ENCODE results near the gene MTMR6. TPM values are rescaled to one million over a fixed set of nuclear protein-coding genes. Genes with fewer than 3 reads are reported as not detected.

MTMR6 gene
- total and polyA plus RNA-seq, 4 donors = 5.5 to 23.4 (median 17.8) TPM

DNA sequence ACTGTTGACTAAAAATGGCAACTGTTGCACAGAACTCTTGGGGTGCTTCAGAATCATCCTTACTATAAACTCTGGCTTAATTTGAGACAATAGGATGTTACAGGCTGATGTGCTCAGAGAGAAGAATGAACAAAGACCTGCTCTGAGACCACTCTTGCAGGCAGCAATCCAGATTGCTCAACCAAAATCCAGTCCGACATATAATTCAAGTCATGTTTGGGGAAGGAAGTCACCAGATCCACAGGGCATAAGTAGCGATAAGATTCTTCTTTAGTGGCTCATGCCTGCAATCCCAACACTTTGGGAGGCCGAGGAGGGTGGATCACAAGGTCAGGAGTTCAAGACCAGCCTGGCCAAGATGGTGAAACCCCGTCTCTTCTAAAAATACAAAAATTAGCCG lies 20.6 kb downstream of the MTMR6 start:
- no peak for ATAC-seq (ENCODE audit: insufficient read depth, low FRiP score)
- WGBS, 2 donors = 56 to 87% methylated on average over 4 to 5 of the region's 5 CpGs
- no peak overlapping the region for H3K27ac ChIP-seq (ENCODE audit: low read depth in 1 of 2, low read length in 1 of 2)

DNA sequence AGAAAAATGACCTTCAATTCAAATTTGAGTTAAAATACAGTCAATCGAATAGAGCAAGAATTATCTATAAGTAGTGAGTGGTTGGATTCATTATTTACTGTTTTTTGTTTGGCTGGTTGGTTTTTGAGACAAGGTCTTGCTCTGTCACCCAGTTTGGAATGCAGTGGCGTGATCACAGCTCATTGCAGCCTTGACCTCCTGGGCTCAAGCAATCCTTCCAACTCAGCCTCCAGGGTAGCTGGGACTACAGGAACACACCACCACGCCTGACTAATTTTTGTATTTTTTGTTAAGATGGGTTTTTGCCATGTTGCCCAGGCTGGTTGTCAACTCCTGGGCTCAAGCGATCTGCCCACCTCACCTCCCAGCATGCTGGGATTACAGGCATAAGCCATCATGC lies 25.0 kb downstream of the MTMR6 start:
- ATAC-seq (ENCODE audit: insufficient read depth, low FRiP score) (no peak), DNase-seq (no peak)
- Histone ChIP-seq H3K27ac (ENCODE audit: low read depth in 1 of 2, low read length in 1 of 2) (no peak overlapping the region), H3K4me3 (no peak overlapping the region), H3K36me3 (ENCODE audit: control insufficient read depth in 4 of 4, insufficient read depth in 4 of 4, low read length in 4 of 4) (peaks cover 6 to 26% (median 20%) of the 10 kb centered on the region in 4 donors), H3K9me3 (ENCODE audit: control insufficient read depth in 4 of 4, insufficient read depth in 3 of 4, low read length in 3 of 4) (no peaks in the 10 kb centered on the region), H3K9ac (ENCODE audit: insufficient read depth in 1 of 2, low read length in 2 of 2) (no peak overlapping the region), H3K27me3 (ENCODE audit: control insufficient read depth in 3 of 3, insufficient read depth in 3 of 3, low read length in 2 of 3) (no peaks in the 10 kb centered on the region), H3K4me1 (ENCODE audit: control insufficient read depth in 5 of 5, insufficient read depth in 5 of 5, low read length in 5 of 5) (no peaks in the 10 kb centered on the region)
- TF ChIP-seq, protein P1, sequence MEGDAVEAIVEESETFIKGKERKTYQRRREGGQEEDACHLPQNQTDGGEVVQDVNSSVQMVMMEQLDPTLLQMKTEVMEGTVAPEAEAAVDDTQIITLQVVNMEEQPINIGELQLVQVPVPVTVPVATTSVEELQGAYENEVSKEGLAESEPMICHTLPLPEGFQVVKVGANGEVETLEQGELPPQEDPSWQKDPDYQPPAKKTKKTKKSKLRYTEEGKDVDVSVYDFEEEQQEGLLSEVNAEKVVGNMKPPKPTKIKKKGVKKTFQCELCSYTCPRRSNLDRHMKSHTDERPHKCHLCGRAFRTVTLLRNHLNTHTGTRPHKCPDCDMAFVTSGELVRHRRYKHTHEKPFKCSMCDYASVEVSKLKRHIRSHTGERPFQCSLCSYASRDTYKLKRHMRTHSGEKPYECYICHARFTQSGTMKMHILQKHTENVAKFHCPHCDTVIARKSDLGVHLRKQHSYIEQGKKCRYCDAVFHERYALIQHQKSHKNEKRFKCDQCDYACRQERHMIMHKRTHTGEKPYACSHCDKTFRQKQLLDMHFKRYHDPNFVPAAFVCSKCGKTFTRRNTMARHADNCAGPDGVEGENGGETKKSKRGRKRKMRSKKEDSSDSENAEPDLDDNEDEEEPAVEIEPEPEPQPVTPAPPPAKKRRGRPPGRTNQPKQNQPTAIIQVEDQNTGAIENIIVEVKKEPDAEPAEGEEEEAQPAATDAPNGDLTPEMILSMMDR (IDR thresholded peaks at IDR 0.05; ENCODE audit: control extremely low read depth, extremely low read depth) = no peak
- WGBS, 2 donors = 93 to 98% methylated on average over 4 of the region's 4 CpGs

More for the DNA sequence above, 20.6 kb downstream of the MTMR6 start:
- no peaks in the 10 kb centered on the region for H3K27me3 ChIP-seq (ENCODE audit: control insufficient read depth in 3 of 3, insufficient read depth in 3 of 3, low read length in 2 of 3)
- no peak overlapping the region for H3K9ac ChIP-seq (ENCODE audit: insufficient read depth in 1 of 2, low read length in 2 of 2)
- no peak for DNase-seq
- peaks cover 0 to 2% (median 0%) of the 10 kb centered on the region in 5 donors for H3K4me1 ChIP-seq (ENCODE audit: control insufficient read depth in 5 of 5, insufficient read depth in 5 of 5, low read length in 5 of 5)
- H3K4me3 ChIP-seq = no peak overlapping the region
- TF ChIP-seq, protein P1 (IDR thresholded peaks at IDR 0.05; ENCODE audit: control extremely low read depth, extremely low read depth) = no peak
- no peaks in the 10 kb centered on the region for H3K9me3 ChIP-seq (ENCODE audit: control insufficient read depth in 4 of 4, insufficient read depth in 3 of 4, low read length in 3 of 4)
- H3K36me3 ChIP-seq (ENCODE audit: control insufficient read depth in 4 of 4, insufficient read depth in 4 of 4, low read length in 4 of 4) = peaks cover 6 to 26% (median 19%) of the 10 kb centered on the region in 4 donors

DNA sequence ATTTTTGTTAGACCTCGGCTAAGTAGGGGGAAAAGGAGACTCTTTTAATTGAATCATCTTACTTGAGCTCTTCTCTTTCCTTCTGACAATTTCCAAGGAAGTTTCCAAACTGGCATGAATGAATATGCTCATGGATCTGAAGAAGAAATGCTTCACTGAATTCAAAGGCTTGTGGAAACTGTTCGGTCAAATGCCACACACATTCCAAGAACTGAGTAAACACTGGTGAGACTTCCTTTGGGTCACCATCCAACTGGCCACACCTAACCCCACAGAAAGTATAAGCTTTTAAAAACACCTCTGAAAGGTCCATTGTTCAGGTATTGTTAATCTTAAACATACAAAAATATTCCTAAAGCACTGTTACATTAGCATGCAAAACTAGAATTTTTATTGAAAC lies 33.6 kb downstream of the MTMR6 start:
- no peak overlapping the region for H3K4me3 ChIP-seq
- H3K27ac ChIP-seq (ENCODE audit: low read depth in 1 of 2, low read length in 1 of 2) = no peak overlapping the region
- DNase-seq (no peak), ATAC-seq (ENCODE audit: insufficient read depth, low FRiP score) (no peak)
- no peaks in the 10 kb centered on the region for H3K9me3 ChIP-seq (ENCODE audit: control insufficient read depth in 4 of 4, insufficient read depth in 3 of 4, low read length in 3 of 4)
- peaks cover 8 to 20% (median 10%) of the 10 kb centered on the region in 4 donors for H3K36me3 ChIP-seq (ENCODE audit: control insufficient read depth in 4 of 4, insufficient read depth in 4 of 4, low read length in 4 of 4)
- WGBS, 2 donors = 62 to 70% methylated on average over 2 of the region's 2 CpGs
- H3K4me1 ChIP-seq (ENCODE audit: control insufficient read depth in 5 of 5, insufficient read depth in 5 of 5, low read length in 5 of 5) = peaks cover 0 to 7% (median 0%) of the 10 kb centered on the region in 5 donors
- TF ChIP-seq, protein P1 (IDR thresholded peaks at IDR 0.05; ENCODE audit: control extremely low read depth, extremely low read depth) = no peak
- H3K27me3 ChIP-seq (ENCODE audit: control insufficient read depth in 3 of 3, insufficient read depth in 3 of 3, low read length in 2 of 3) = no peaks in the 10 kb centered on the region
- H3K9ac ChIP-seq (ENCODE audit: insufficient read depth in 1 of 2, low read length in 2 of 2) = no peak overlapping the region

DNA sequence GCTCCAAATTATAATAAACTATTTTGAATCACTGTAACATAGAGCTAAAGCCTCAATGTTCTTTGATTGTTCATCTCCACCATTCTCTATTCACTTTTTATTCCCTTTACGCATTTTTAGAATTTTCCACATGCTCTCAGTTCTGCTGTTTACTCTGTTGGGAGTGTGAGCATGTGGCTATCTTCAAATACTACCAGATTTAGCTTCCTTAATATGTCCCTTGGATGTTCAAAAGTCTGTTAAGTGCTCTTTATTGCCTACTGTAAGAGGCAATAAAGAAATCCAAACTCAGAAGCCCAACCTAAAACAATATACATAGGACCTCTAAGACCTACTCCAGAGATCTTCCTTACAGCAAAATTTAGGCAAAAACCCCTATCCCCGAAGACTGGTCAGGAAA lies 34.5 kb downstream of the MTMR6 start:
- no peak for DNase-seq
- peaks cover 0 to 7% (median 0%) of the 10 kb centered on the region in 5 donors for H3K4me1 ChIP-seq (ENCODE audit: control insufficient read depth in 5 of 5, insufficient read depth in 5 of 5, low read length in 5 of 5)
- H3K9ac ChIP-seq (ENCODE audit: insufficient read depth in 1 of 2, low read length in 2 of 2) = no peak overlapping the region
- TF ChIP-seq, protein P1 (IDR thresholded peaks at IDR 0.05; ENCODE audit: control extremely low read depth, extremely low read depth) = no peak
- ATAC-seq (ENCODE audit: insufficient read depth, low FRiP score) = no peak
- H3K4me3 ChIP-seq = no peak overlapping the region
- WGBS, 2 donors = 92 to 95% methylated on average over 2 of the region's 2 CpGs
- no peaks in the 10 kb centered on the region for H3K9me3 ChIP-seq (ENCODE audit: control insufficient read depth in 4 of 4, insufficient read depth in 3 of 4, low read length in 3 of 4)
- no peaks in the 10 kb centered on the region for H3K27me3 ChIP-seq (ENCODE audit: control insufficient read depth in 3 of 3, insufficient read depth in 3 of 3, low read length in 2 of 3)
- no peak overlapping the region for H3K27ac ChIP-seq (ENCODE audit: low read depth in 1 of 2, low read length in 1 of 2)
- H3K36me3 ChIP-seq (ENCODE audit: control insufficient read depth in 4 of 4, insufficient read depth in 4 of 4, low read length in 4 of 4) = peaks cover 8 to 20% (median 10%) of the 10 kb centered on the region in 4 donors
